Breast epithelium (tissue), 4 donors: Measurements from ENCODE around the gene DPYSL4. TPM values are rescaled to one million over a fixed set of nuclear protein-coding genes. Genes with fewer than 3 reads are reported as not detected.

Experiments
- DNase-seq, 2 donors: peaks; one replicate each; pipeline ENCODE4 v3.0.0-alpha.2; 2019; ENCODE audit warnings: low spot score in 2 of 2
- H3K27ac ChIP-seq, 2 donors: fragments of 200-600 bp; sonication (generic) in 1 of 2; one replicate each; pipeline ENCODE4 v1.5.1; 2016 to 2019; ENCODE audit warnings: mild to moderate bottlenecking in 1 of 2
- H3K27me3 ChIP-seq, 2 donors: fragments of 200-600 bp; sonication (generic) in 1 of 2; one replicate each; pipeline versions ENCODE4 v1.5.1 to v1.6.0; 2017 to 2019; ENCODE audit warnings: control low read depth in 1 of 2, mild to moderate bottlenecking in 1 of 2
- H3K36me3 ChIP-seq: fragments of 200-600 bp; one replicate; pipeline ENCODE4 v1.5.1; 2019
- H3K4me1 ChIP-seq, 2 donors: fragments of 200-600 bp; sonication (generic); one replicate each; pipeline ENCODE4 v1.5.1; 2016 to 2019; ENCODE audit warnings: control low read depth in 1 of 2
- H3K4me3 ChIP-seq, 3 donors: fragments of 200-600 bp; sonication (generic); 1 replicate in 2 of 3; 2 replicates in 1 of 3; pipeline ENCODE4 v1.5.1; 2016 to 2019; ENCODE audit warnings: mild to moderate bottlenecking in 3 of 3, moderate library complexity in 2 of 3
- H3K9me3 ChIP-seq, 2 donors: fragments of 200-600 bp; sonication (generic) in 1 of 2; one replicate each; pipeline ENCODE4 v1.5.1; 2016 to 2019; ENCODE audit warnings: control low read depth in 1 of 2
- CTCF ChIP-seq, 3 donors: fragments of 450-650 bp; IDR thresholded peaks; one replicate each; pipeline ENCODE4 v1.5.1; 2016 to 2017; ENCODE audit warnings: antibody characterized with exemption in 3 of 3, mild to moderate bottlenecking in 3 of 3, moderate library complexity in 3 of 3
- POLR2A ChIP-seq: fragments of 450-650 bp; IDR thresholded peaks from one replicate; pipeline ENCODE4 v1.6.1; 2016; ENCODE audit warnings: antibody characterized with exemption, mild to moderate bottlenecking, moderate library complexity
- POLR2AphosphoS5 ChIP-seq, 3 donors: sonication (generic); formaldehyde crosslinking; IDR thresholded peaks; one replicate each; pipeline ENCODE4 v1.6.1; 2017; ENCODE audit warnings: antibody characterized with exemption in 3 of 3
- intact Hi-C: fragments of 100-400 bp; cut with DNase I; formaldehyde crosslinking; loops from one replicate; pipeline ENCODE4 v1.15.1; 2023; ENCODE audit warnings: low total_unique reads
- total RNA-seq, 3 donors: library from RNA; depleted of rRNA; stranded (reverse); fragments of >200 nt; gene quantifications; one replicate each; pipeline ENCODE4 v1.1.0, GENCODE V29; 2016

Gene DPYSL4
- total RNA-seq, 3 donors from 2014 or later = 1.9 to 2.3 (median 2.1) TPM

- H3K4me1 ChIP-seq = no peaks in the 10 kb centered on the region
- H3K36me3 ChIP-seq = no peaks in the 10 kb centered on the region
- no peak for DNase-seq
- TF ChIP-seq POLR2AphosphoS5 (IDR thresholded peaks at IDR 0.05) (no peak), CTCF (IDR thresholded peaks at IDR 0.05) (no peak)
- no peak overlapping the region for H3K27ac ChIP-seq
- H3K9me3 ChIP-seq = no peaks in the 10 kb centered on the region
- H3K4me3 ChIP-seq = no peak overlapping the region
- no peaks in the 10 kb centered on the region for H3K27me3 ChIP-seq
- intact Hi-C loops = no loop called here
Measured at GRCh38 chr10:132251928-132252327, 65.2 kb downstream of the DPYSL4 start.

- DNase-seq = no peak
- no peaks in the 10 kb centered on the region for H3K9me3 ChIP-seq
- no peaks in the 10 kb centered on the region for H3K4me1 ChIP-seq
- intact Hi-C loops = no loop called here
- H3K4me3 ChIP-seq = no peak overlapping the region
- no peaks in the 10 kb centered on the region for H3K36me3 ChIP-seq
- TF ChIP-seq POLR2A (no peak), POLR2AphosphoS5 (IDR thresholded peaks at IDR 0.05) (no peak), CTCF (IDR thresholded peaks at IDR 0.05) (no peak)
- H3K27ac ChIP-seq = no peak overlapping the region
- no peaks in the 10 kb centered on the region for H3K27me3 ChIP-seq
Measured at GRCh38 chr10:132252412-132252811, 65.7 kb downstream of the DPYSL4 start.

- intact Hi-C loops = no loop called here
- Histone ChIP-seq H3K27ac (no peak overlapping the region), H3K4me3 (no peak overlapping the region), H3K4me1 (no peaks in the 10 kb centered on the region), H3K27me3 (no peaks in the 10 kb centered on the region), H3K36me3 (no peaks in the 10 kb centered on the region), H3K9me3 (no peaks in the 10 kb centered on the region)
- no peak for DNase-seq
- TF ChIP-seq POLR2AphosphoS5 (IDR thresholded peaks at IDR 0.05) (no peak), CTCF (IDR thresholded peaks at IDR 0.05) (no peak), POLR2A (no peak)
Measured at GRCh38 chr10:132253092-132253687, 66.4 kb downstream of the DPYSL4 start.

GRCh38 chr10:132254841-132255240, 68.1 kb downstream of the DPYSL4 start:
- Histone ChIP-seq H3K36me3 (no peaks in the 10 kb centered on the region), H3K4me1 (no peaks in the 10 kb centered on the region), H3K4me3 (no peak overlapping the region), H3K27me3 (no peaks in the 10 kb centered on the region), H3K27ac (no peak overlapping the region), H3K9me3 (no peaks in the 10 kb centered on the region)
- TF ChIP-seq POLR2AphosphoS5 (IDR thresholded peaks at IDR 0.05) = no peak
- no peak for TF ChIP-seq CTCF (IDR thresholded peaks at IDR 0.05)
- TF ChIP-seq POLR2A = no peak
- DNase-seq = no peak
- intact Hi-C loops = no loop called here

Other genes starting within 250 kb of the DPYSL4 start
- 100 to 1,000 TPM in 2 of 3 donors, 10 to 100 TPM in 1; 81.9 to 235 (median 107) TPM for gene BNIP3, start 205.0 kb upstream of the DPYSL4 start, total RNA-seq
- gene JAKMIP3, start 121.0 kb upstream of the DPYSL4 start, total RNA-seq = 1 to 10 TPM in 1 of 3 donors, under 1 TPM in 2; 0.16 to 1.3 (median 0.98) TPM
- 10 to 100 TPM in 2 of 3 donors, 1 to 10 TPM in 1; 5.6 to 12.8 (median 11.7) TPM for gene STK32C, start 121.0 kb downstream of the DPYSL4 start, total RNA-seq
- gene LRRC27, start 145.2 kb downstream of the DPYSL4 start, total RNA-seq = 10 to 100 TPM in 1 of 3 donors, 1 to 10 TPM in 2; 6.2 to 19.3 (median 8.2) TPM
- 10 to 100 TPM; 10.7 to 15.5 (median 13.4) TPM for gene PWWP2B, start 210.3 kb downstream of the DPYSL4 start, total RNA-seq